Spleen (tissue), 11 donors: ENCODE measurements around the gene KCNH3. TPM values are rescaled to one million over a fixed set of nuclear protein-coding genes. Genes with fewer than 3 reads are reported as not detected.

Source experiments
- DNase-seq: peaks from one replicate; pipeline ENCODE4 v3.0.0-alpha.2; 2020
- H3K27ac ChIP-seq, 8 donors: fragments of 200-600 bp; sonication (generic) in 7 of 8; 1 replicate in 4 of 8; 2 replicates in 4 of 8; pipeline versions ENCODE4 v1.5.0 to v1.8.0; 2016 to 2021; ENCODE audit warnings: inconsistent platforms in 4 of 8, mild to moderate bottlenecking in 4 of 8, moderate library complexity in 1 of 8
- H3K27me3 ChIP-seq, 7 donors: fragments of 200-600 bp; sonication (generic) in 6 of 7; replicated peaks in 1 of 7; 1 replicate in 4 of 7; 2 replicates in 3 of 7; pipeline versions ENCODE4 v1.5.0 to v1.8.0; 2016 to 2021; ENCODE audit warnings: inconsistent platforms in 3 of 7, mild to moderate bottlenecking in 1 of 7
- H3K36me3 ChIP-seq, 6 donors: fragments of 200-600 bp; sonication (generic) in 5 of 6; 1 replicate in 4 of 6; 2 replicates in 2 of 6; pipeline versions ENCODE4 v1.5.0 to v1.8.0; 2016 to 2021; ENCODE audit warnings: inconsistent platforms in 2 of 6
- H3K4me1 ChIP-seq, 6 donors: fragments of 200-600 bp; sonication (generic) in 5 of 6; 1 replicate in 3 of 6; 2 replicates in 3 of 6; pipeline versions ENCODE4 v1.5.0 to v1.8.0; 2016 to 2021; ENCODE audit warnings: inconsistent platforms in 3 of 6
- H3K4me3 ChIP-seq, 8 donors: fragments of 200-600 bp; sonication (generic) in 7 of 8; 1 replicate in 4 of 8; 2 replicates in 4 of 8; pipeline versions ENCODE4 v1.5.0 to v1.8.0; 2016 to 2021; ENCODE audit warnings: inconsistent platforms in 4 of 8, mild to moderate bottlenecking in 4 of 8, moderate library complexity in 2 of 8
- H3K9me3 ChIP-seq, 8 donors: fragments of 200-600 bp; sonication (generic) in 7 of 8; 1 replicate in 4 of 8; 2 replicates in 4 of 8; pipeline versions ENCODE4 v1.5.0 to v1.8.0; 2016 to 2021; ENCODE audit warnings: inconsistent platforms in 4 of 8
- POLR2A ChIP-seq, 3 donors: fragments of 450-650 bp; IDR thresholded peaks; one replicate each; pipeline ENCODE4 v1.5.1; 2017; ENCODE audit warnings: antibody characterized with exemption in 3 of 3, mild to moderate bottlenecking in 1 of 3
- POLR2AphosphoS5 ChIP-seq, 3 donors: sonication (generic); formaldehyde crosslinking; IDR thresholded peaks; one replicate each; pipeline ENCODE4 v1.5.1; 2017; ENCODE audit warnings: antibody characterized with exemption in 3 of 3
- WGBS, 5 donors: extraction: QIAGEN DNeasy Blood & Tissue Kit in 3 of 5; methylation state at CpG; one replicate each; pipeline versions ENCODE4 v1.1.5 to v1.1.7; 2013 to 2018; 5-methylcytosine and 5-hydroxymethylcytosine counted together
- intact Hi-C: fragments of 100-400 bp; cut with DNase I; formaldehyde crosslinking; loops from one replicate; pipeline ENCODE4 v1.15.0; 2023; ENCODE audit warnings: low total_unique reads
- polyA plus RNA-seq, 3 donors: library from polyadenylated mRNA; stranded (reverse); fragments of 200-250 nt; gene quantifications; one replicate each; pipeline ENCODE4 v1.2.1, GENCODE V29; 2013
- total RNA-seq, 7 donors: library from RNA; depleted of rRNA in 3 of 7; stranded (reverse); fragments of >200 nt in 3 of 7; fragmentation: NEBNext Ultra II Directional in 4 of 7; extraction: Animal tissue kit (Norgen Biotek cat#: 25700) in 4 of 7; gene quantifications; one replicate each; pipeline versions ENCODE4 v1.1.0 to v1.2.1, GENCODE V29; 2016 to 2021
- TF ChIP-seq, protein P1 (sequence below), 11 experiments: fragments of 200-600 bp in 7 of 11; fragments of 450-650 bp in 4 of 11; sonication (generic) in 4 of 11; IDR thresholded peaks in 8 of 11; conservative IDR thresholded peaks in 3 of 11; 1 replicate in 7 of 11; 2 replicates in 4 of 11; pipeline versions ENCODE4 v1.4.0 to v1.8.0; 2016 to 2021; ENCODE audit warnings: antibody characterized with exemption in 11 of 11, inconsistent platforms in 4 of 11, mild to moderate bottlenecking in 1 of 11
- donor health status: healthy with polysubstance abuse.
- donor health status: DM: no; HTN: no; CAD: no; lungs with moderate emphysema.
- donor health status: DM: no; HTN: no; CAD: no.
- donor health status: Bipolar disorder and iron deficiency.
- donor health status: healthy.
- donor health status: DM: no; HTN: no; CAD: no.
- donor health status: DM: yes; HTN: yes; CAD: no.

Gene KCNH3
- total and polyA plus RNA-seq, 10 donors, result 0.33 to 2.9 (median 0.85) TPM

DNA sequence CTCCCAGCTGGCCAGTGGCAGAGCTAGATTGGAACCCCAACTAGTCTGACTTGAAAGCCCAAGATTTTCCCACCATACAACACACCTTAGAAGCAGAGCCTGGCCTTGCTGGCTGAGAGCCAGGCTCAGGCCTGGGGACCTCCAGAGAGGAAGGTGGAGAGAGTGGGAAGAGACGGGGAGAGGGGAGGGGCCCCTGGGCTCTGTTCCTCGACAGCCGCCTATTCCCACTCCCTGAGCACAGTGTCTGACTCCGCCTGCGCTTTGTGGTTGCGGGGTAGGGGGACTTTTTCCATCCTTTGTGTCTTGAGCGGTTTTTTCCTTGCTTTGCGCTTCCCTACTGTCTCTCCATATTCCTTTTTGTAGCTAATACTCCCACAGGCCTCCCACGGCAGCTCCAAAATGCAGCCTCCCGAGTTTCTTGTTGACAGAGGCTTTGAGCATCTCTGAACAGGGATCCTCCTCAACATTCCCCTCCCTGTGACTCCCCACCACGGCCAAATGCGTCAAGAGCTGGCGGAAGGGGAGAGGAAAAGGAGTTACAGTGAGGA is 4.0 kb upstream of the KCNH3 start:
- H3K36me3 ChIP-seq, result no peaks in the 10 kb centered on the region
- TF ChIP-seq POLR2A (IDR thresholded peaks at IDR 0.05) (no peak), POLR2AphosphoS5 (IDR thresholded peaks at IDR 0.05) (no peak)
- TF ChIP-seq, protein P1, sequence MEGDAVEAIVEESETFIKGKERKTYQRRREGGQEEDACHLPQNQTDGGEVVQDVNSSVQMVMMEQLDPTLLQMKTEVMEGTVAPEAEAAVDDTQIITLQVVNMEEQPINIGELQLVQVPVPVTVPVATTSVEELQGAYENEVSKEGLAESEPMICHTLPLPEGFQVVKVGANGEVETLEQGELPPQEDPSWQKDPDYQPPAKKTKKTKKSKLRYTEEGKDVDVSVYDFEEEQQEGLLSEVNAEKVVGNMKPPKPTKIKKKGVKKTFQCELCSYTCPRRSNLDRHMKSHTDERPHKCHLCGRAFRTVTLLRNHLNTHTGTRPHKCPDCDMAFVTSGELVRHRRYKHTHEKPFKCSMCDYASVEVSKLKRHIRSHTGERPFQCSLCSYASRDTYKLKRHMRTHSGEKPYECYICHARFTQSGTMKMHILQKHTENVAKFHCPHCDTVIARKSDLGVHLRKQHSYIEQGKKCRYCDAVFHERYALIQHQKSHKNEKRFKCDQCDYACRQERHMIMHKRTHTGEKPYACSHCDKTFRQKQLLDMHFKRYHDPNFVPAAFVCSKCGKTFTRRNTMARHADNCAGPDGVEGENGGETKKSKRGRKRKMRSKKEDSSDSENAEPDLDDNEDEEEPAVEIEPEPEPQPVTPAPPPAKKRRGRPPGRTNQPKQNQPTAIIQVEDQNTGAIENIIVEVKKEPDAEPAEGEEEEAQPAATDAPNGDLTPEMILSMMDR (IDR thresholded peaks at IDR 0.05 in 8 of 11, conservative IDR thresholded peaks at IDR 0.05 in 3 of 11), result no peak
- H3K27me3 ChIP-seq, result peaks cover 0 to 54% (median 30%) of the 10 kb centered on the region in 7 donors
- peak; percentile 39 for DNase-seq
- intact Hi-C loops, result no loop called here
- H3K27ac ChIP-seq, result no peak overlapping the region
- 70 to 78% (median 76%) methylated on average over 13 of the region's 13 CpGs for WGBS, 5 donors
- H3K9me3 ChIP-seq, result no peaks in the 10 kb centered on the region
- H3K4me1 ChIP-seq, result peaks cover 4 to 47% (median 27%) of the 10 kb centered on the region in 6 donors
- H3K4me3 ChIP-seq, result no peak overlapping the region

DNA sequence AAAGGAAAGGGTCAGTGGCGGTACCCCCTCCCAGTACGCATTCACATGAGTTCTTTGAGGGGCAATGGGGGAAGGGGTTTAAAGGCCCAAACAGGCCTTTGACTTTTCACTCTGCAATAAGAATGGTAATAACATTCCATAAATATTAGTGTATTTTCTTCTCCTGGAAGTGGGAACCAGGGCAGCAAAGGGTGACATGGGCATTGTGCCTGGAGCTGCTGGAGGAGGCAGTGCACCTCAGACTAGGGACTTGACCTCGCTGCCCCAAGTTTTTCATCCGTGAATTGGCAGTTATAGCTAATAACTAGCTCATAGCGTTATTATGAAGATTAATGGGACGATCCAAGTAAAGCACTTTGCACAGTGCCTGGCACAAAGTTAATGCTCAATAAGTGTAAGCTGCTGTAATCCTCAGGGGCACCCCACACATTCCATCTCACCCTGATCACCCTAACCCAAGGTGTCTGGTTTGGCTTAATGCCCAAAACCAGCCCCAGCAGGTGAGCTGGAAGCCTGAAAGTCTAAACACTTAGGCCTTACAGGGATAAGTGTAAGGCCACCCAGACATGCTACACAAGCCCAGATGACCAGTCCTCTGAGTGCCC is 2.8 kb upstream of the KCNH3 start:
- peaks cover 0 to 65% (median 30%) of the 10 kb centered on the region in 7 donors for H3K27me3 ChIP-seq
- H3K4me1 ChIP-seq, result peaks cover 4 to 56% (median 29%) of the 10 kb centered on the region in 6 donors
- intact Hi-C loops, result no loop called here
- H3K36me3 ChIP-seq, result no peaks in the 10 kb centered on the region
- no peaks in the 10 kb centered on the region for H3K9me3 ChIP-seq
- H3K4me3 ChIP-seq, result no peak overlapping the region
- H3K27ac ChIP-seq, result peak overlapping the region in 2 of 8 donors; percentile 15 to 80
- TF ChIP-seq, protein P1 (IDR thresholded peaks at IDR 0.05 in 8 of 11, conservative IDR thresholded peaks at IDR 0.05 in 3 of 11), result no peak
- TF ChIP-seq POLR2AphosphoS5 (IDR thresholded peaks at IDR 0.05), result no peak
- no peak for TF ChIP-seq POLR2A (IDR thresholded peaks at IDR 0.05)
- 88 to 93% (median 92%) methylated on average over 6 of the region's 6 CpGs for WGBS, 5 donors
- DNase-seq, result no peak

GRCh38 chr12:49536526-49537071 is 2.2 kb upstream of the KCNH3 start:
- Histone ChIP-seq H3K36me3 (no peaks in the 10 kb centered on the region), H3K4me3 (no peak overlapping the region), H3K27ac (peak overlapping the region in 2 of 8 donors; percentile 15 to 80), H3K9me3 (no peaks in the 10 kb centered on the region), H3K27me3 (peaks cover 0 to 65% (median 30%) of the 10 kb centered on the region in 7 donors), H3K4me1 (peaks cover 4 to 56% (median 29%) of the 10 kb centered on the region in 6 donors)
- no peak for TF ChIP-seq POLR2A (IDR thresholded peaks at IDR 0.05)
- TF ChIP-seq, protein P1 (IDR thresholded peaks at IDR 0.05 in 8 of 11, conservative IDR thresholded peaks at IDR 0.05 in 3 of 11), result no peak
- no peak for TF ChIP-seq POLR2AphosphoS5 (IDR thresholded peaks at IDR 0.05)
- WGBS, 5 donors, result 33 to 53% (median 39%) methylated on average over 3 of the region's 3 CpGs
- intact Hi-C loops, result no loop called here
- no peak for DNase-seq

- peaks cover 4 to 56% (median 29%) of the 10 kb centered on the region in 6 donors for H3K4me1 ChIP-seq
- H3K4me3 ChIP-seq, result peak overlapping the region in 7 of 8 donors; percentile 50 to 82 (median 62)
- no peak for DNase-seq
- intact Hi-C loops, result no loop called here
- no peaks in the 10 kb centered on the region for H3K9me3 ChIP-seq
- peaks cover 0 to 65% (median 30%) of the 10 kb centered on the region in 7 donors for H3K27me3 ChIP-seq
- 17 to 26% (median 21%) methylated on average over 11 to 13 of the region's 13 CpGs for WGBS, 5 donors
- no peaks in the 10 kb centered on the region for H3K36me3 ChIP-seq
- H3K27ac ChIP-seq, result peak overlapping the region in 3 of 8 donors; percentile 20 to 80 (median 47)
- no peak for TF ChIP-seq POLR2AphosphoS5 (IDR thresholded peaks at IDR 0.05)
Measured at GRCh38 chr12:49537231-49537751, 1.5 kb upstream of the KCNH3 start.
